GM19240 (cell line): ENCODE results near the gene DNAH2.

Experiments
- DNase-seq: peaks from one replicate; pipeline ENCODE4 v3.0.0; 2011; ENCODE audit warnings: low spot score; ENCODE audit not compliant: insufficient read length

DNAH2 gene

GRCh38 chr17:7719661-7720060 lies 2.1 kb downstream of the DNAH2 start:
- no peak for DNase-seq

- DNase-seq: no peak
Measured at GRCh38 chr17:7720125-7720524, 2.6 kb downstream of the DNAH2 start.

GRCh38 chr17:7721612-7722011 lies 4.1 kb downstream of the DNAH2 start:
- no peak for DNase-seq

GRCh38 chr17:7727886-7728285 lies 10.3 kb downstream of the DNAH2 start:
- no peak for DNase-seq

GRCh38 chr17:7729816-7730215 lies 12.3 kb downstream of the DNAH2 start:
- DNase-seq: no peak

- DNase-seq: no peak
Measured at GRCh38 chr17:7732981-7733539, 15.5 kb downstream of the DNAH2 start.

GRCh38 chr17:7737601-7738000 lies 20.1 kb downstream of the DNAH2 start:
- DNase-seq: no peak

GRCh38 chr17:7739746-7740145 lies 22.2 kb downstream of the DNAH2 start:
- DNase-seq: no peak

GRCh38 chr17:7740481-7741001 lies 23.0 kb downstream of the DNAH2 start:
- no peak for DNase-seq

- DNase-seq: no peak
Measured at GRCh38 chr17:7742729-7743128, 25.2 kb downstream of the DNAH2 start.

GRCh38 chr17:7744416-7744815 lies 26.9 kb downstream of the DNAH2 start:
- no peak for DNase-seq

GRCh38 chr17:7745748-7746470 lies 28.4 kb downstream of the DNAH2 start:
- no peak for DNase-seq

- no peak for DNase-seq
Measured at GRCh38 chr17:7747635-7748071, 30.1 kb downstream of the DNAH2 start.

GRCh38 chr17:7748076-7748775 lies 30.7 kb downstream of the DNAH2 start:
- no peak for DNase-seq

GRCh38 chr17:7750321-7750821 lies 32.8 kb downstream of the DNAH2 start:
- no peak for DNase-seq

- DNase-seq: no peak
Measured at GRCh38 chr17:7754656-7755055, 37.1 kb downstream of the DNAH2 start.

- no peak for DNase-seq
Measured at GRCh38 chr17:7755095-7755890, 37.7 kb downstream of the DNAH2 start.

GRCh38 chr17:7756968-7757367 lies 39.4 kb downstream of the DNAH2 start:
- DNase-seq: no peak

GRCh38 chr17:7763919-7764318 lies 46.4 kb downstream of the DNAH2 start:
- DNase-seq: no peak

- no peak for DNase-seq
Measured at GRCh38 chr17:7767004-7767403, 49.5 kb downstream of the DNAH2 start.

- DNase-seq: no peak
Measured at GRCh38 chr17:7767405-7768021, 50.0 kb downstream of the DNAH2 start.
